Activated effector memory CD4-positive, alpha-beta T cell treated with anti-CD3 and anti-CD28 coated beads, Interleukin-2, amount 50 U/mL, for 16 hours (primary cell): Measurements from ENCODE around the gene NXT1.

Experiments used
- DNase-seq: peaks from one replicate; pipeline ENCODE4 v3.0.0-alpha.2; 2020

NXT1 gene

DNA sequence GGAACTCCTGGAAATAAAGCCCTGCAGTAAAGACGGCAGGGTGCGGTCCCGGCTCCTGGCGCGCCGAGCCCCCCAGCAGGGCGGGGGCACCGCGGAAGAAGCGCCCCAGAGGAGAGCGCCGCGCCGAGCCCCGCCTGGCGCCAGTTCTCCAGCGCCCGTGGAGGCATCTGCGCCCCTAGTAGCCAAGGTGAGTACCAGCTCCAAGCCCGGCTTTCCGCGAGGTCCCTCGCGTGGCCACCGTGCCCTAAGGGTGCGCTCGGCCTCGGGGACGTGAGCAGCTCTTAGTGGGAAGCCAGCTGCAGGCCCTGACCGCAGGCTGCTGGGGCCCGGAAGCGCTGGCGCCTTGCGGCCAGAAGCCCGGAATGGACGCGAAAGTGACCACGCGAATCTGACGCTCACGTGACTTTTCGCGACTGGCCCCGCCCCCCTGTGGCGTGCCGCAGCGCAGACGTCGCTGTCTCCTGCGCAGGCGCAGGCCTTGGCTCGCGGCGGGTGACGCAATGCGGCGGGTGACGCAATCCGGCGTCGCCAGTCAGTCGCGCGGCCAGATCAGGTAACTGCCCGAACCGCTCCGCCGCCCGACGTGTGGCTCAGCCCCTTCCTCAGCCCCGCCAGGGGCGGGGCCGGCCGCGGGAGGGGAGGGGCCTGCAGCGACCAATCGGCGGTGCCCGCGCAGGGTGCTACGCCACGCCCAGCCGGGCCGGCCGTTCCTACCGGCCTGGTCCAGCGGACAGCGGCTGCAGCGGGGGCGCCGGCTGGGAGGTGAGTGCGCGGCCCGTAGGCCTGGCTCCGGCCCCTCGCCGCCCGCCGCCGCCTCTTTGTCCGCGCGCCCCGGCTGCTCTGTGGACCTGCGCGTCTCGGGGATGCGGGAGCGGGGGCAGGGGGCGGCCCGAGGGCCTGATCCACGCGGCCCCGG, 11.1 kb downstream of the NXT1 start, which contains the start of gene GZF1:
Gene GZF1, plus strand, starts transcription at position 707 of the 916 bp plus-strand sequence. CDS start 2,202 bp downstream, outside the sequence.
- DNase-seq: peak; percentile 100

GRCh38 chr20:23362392-23363256, 12.0 kb downstream of the NXT1 start:
- DNase-seq: no peak

GRCh38 chr20:23363257-23363649, 12.7 kb downstream of the NXT1 start:
- no peak for DNase-seq

- DNase-seq: no peak
Observed at GRCh38 chr20:23365390-23366165, 15.0 kb downstream of the NXT1 start.

- DNase-seq: no peak
Observed at GRCh38 chr20:23366384-23366783, 15.8 kb downstream of the NXT1 start.

- no peak for DNase-seq
Observed at GRCh38 chr20:23367770-23368169, 17.2 kb downstream of the NXT1 start.

GRCh38 chr20:23368316-23369071, 17.9 kb downstream of the NXT1 start:
- no peak for DNase-seq

DNA sequence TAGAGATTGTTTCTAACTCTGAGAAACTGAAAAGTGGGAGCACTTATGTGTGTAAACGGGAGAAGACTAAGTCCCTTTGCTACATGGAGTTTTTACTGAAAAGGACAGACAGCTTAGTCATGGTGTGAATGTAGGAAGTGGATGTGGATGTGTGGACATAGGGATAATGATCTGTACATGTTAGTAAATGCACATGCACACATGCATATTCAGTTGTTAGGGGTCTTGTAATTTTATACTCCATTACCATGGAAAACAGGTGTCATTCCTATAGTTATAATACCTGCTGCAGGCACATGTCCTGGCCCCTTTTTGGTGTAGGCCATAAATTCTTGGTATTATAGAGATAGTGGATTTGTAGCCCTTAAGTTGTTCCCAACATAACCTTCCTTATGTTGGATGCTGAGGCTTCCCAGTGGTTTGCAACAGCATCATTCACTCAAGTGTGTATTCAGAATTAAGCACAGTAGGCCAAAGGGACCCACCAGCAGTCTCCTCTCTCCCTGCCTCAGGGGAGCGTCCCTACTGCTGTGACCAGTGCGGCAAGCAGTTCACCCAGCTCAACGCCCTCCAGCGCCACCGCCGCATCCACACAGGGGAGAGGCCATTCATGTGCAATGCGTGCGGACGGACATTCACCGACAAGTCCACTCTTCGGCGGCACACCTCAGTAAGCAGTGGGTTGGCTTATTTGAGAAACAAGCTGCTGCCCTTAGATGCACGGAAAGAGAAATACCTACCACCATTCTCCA, 18.7 kb downstream of the NXT1 start:
- DNase-seq: no peak

DNA sequence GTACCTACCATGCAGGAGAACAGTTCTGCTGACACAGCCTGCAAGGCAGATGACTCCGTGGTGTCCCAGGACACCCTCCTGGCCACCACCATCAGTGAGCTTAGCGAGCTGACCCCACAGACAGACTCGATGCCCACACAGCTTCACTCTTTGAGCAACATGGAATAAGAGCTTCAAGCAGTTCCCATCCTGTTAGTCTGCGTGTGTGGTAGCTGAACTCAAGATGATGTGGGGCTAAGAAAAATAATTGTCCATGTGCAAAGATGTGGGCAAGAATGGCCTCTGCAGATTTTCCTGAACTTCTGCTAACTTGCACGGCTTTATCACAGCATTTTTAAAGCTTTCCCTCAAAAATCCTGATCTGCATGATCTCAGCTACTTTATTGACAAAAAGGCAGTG, 19.7 kb downstream of the NXT1 start:
- no peak for DNase-seq

GRCh38 chr20:23370873-23371272, 20.3 kb downstream of the NXT1 start:
- DNase-seq: no peak

DNA sequence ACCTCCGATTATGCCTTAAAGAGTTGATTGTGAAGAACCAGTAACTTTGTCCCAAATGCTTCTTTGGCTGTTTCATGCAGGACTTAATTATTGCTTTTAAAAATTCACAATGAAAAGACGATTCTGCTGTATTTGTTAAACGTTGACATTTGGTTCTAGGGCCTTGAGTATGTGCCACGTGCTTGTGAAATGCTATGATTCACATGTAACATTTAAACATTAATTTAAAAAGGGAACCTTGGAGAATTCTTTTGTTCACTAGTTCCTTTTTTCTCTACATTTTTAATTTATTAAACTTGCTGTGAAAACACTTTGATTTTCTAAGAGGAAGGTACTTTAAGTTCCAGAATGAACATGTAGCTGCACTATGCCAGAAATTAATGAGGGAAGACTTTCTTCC, 20.9 kb downstream of the NXT1 start:
- DNase-seq: no peak

- no peak for DNase-seq
Observed at GRCh38 chr20:23374441-23374840, 23.9 kb downstream of the NXT1 start.

- no peak for DNase-seq
Observed at GRCh38 chr20:23375827-23376226, 25.2 kb downstream of the NXT1 start.

DNA sequence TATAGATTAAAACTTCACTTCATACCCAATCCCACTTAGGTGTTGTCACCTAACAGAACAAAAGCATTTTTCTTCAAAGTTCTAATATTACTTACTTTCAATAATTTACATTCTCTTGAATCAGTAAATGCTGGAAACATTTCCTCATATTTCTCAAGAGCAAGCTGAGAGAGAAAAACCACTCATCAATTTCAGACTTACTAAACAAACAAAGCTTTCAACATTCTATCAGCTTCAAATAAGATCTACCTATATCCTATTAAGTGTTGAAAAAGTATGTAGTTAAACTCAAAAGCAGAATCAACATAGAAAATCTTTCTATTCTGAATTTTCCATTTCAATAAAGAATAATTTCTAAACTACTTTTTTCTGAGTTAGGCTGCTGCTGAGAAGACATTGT, 29.2 kb downstream of the NXT1 start:
- no peak for DNase-seq

- no peak for DNase-seq
Observed at GRCh38 chr20:23381876-23382275, 31.3 kb downstream of the NXT1 start.

GRCh38 chr20:23386304-23387117, 35.9 kb downstream of the NXT1 start:
- no peak for DNase-seq

GRCh38 chr20:23387118-23387443, 36.5 kb downstream of the NXT1 start:
- no peak for DNase-seq

GRCh38 chr20:23390091-23390774, 39.6 kb downstream of the NXT1 start:
- DNase-seq: no peak

DNA sequence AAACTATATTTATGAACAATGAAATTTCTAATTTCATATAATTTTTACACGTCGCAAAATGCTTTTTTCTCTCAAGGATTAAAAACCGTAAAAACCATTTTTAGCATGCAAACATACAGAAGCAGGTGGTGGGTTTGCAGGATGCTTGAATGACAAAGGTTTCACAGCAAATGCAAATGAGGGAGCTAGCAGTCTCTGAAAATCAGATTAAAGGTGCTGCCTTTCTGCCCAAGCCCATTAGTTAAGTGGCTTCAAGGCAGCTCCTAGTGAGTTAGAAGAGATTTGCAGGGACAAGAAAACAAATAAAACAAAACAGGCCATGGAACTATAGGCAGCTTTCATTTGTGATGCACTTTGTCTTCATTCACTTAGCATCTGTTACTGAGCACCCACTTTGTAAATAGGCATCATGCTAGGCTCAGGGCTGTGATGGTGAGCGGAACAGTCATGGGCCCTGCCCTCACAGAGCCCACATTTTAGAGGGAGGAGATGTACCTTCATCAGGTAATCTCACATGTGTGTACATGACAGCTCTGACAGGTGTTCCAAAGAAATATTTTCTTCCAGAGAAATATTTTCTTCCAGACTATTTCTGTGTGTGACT, 41.2 kb downstream of the NXT1 start:
- no peak for DNase-seq
